ENCODE results near the gene CFAP92. TPM values are rescaled to one million over a fixed set of nuclear protein-coding genes. Genes with fewer than 3 reads are reported as not detected.
"Not testable (repeated sequence)": the region's sequence is repeated elsewhere in the genome, so short reads cannot be mapped to it uniquely, and the experiment has no call there.

CFAP92 gene
- total RNA-seq, 1 donor from 2014 or later, result 0.51 TPM

GRCh38 chr3:128936341-128936740, 57.5 kb downstream of the CFAP92 start:
- no peak for DNase-seq (ENCODE audit: low read depth in 2 of 2)

GRCh38 chr3:128935922-128936321, 58.0 kb downstream of the CFAP92 start:
- DNase-seq (ENCODE audit: low read depth in 2 of 2), result no peak

- DNase-seq (ENCODE audit: low read depth in 2 of 2), result no peak
Measured at GRCh38 chr3:128933922-128934253, 60.0 kb downstream of the CFAP92 start.

GRCh38 chr3:128933213-128933921, 60.5 kb downstream of the CFAP92 start:
- DNase-seq (ENCODE audit: low read depth in 2 of 2), result no peak

- DNase-seq (ENCODE audit: low read depth in 2 of 2), result no peak
Measured at GRCh38 chr3:128932516-128933212, 61.2 kb downstream of the CFAP92 start.

- no peak for DNase-seq (ENCODE audit: low read depth in 2 of 2)
Measured at GRCh38 chr3:128931046-128931445, 62.8 kb downstream of the CFAP92 start.

GRCh38 chr3:128929364-128929763, 64.5 kb downstream of the CFAP92 start:
- no peak for DNase-seq (ENCODE audit: low read depth in 2 of 2)

GRCh38 chr3:128923986-128924385, 69.9 kb downstream of the CFAP92 start:
- not testable (repeated sequence) for DNase-seq (ENCODE audit: low read depth in 2 of 2)

GRCh38 chr3:128923576-128923975, 70.3 kb downstream of the CFAP92 start:
- no peak for DNase-seq (ENCODE audit: low read depth in 2 of 2)

GRCh38 chr3:128922804-128923459, 70.9 kb downstream of the CFAP92 start:
- DNase-seq (ENCODE audit: low read depth in 2 of 2), result no peak

GRCh38 chr3:128919988-128920387, 73.9 kb downstream of the CFAP92 start:
- no peak for DNase-seq (ENCODE audit: low read depth in 2 of 2)

- no peak for DNase-seq (ENCODE audit: low read depth in 2 of 2)
Measured at GRCh38 chr3:128917291-128917690, 76.6 kb downstream of the CFAP92 start.

GRCh38 chr3:128914966-128915645, 78.8 kb downstream of the CFAP92 start:
- DNase-seq (ENCODE audit: low read depth in 2 of 2), result no peak

- DNase-seq (ENCODE audit: low read depth in 2 of 2), result no peak
Measured at GRCh38 chr3:128911911-128912310, 82.0 kb downstream of the CFAP92 start.

GRCh38 chr3:128910006-128910405, 83.9 kb downstream of the CFAP92 start:
- no peak for DNase-seq (ENCODE audit: low read depth in 2 of 2)

- no peak for DNase-seq (ENCODE audit: low read depth in 2 of 2)
Measured at GRCh38 chr3:128908951-128909350, 84.9 kb downstream of the CFAP92 start.

GRCh38 chr3:128907706-128908445, 86.0 kb downstream of the CFAP92 start:
- no peak for DNase-seq (ENCODE audit: low read depth in 2 of 2)

- no peak for DNase-seq (ENCODE audit: low read depth in 2 of 2)
Measured at GRCh38 chr3:128906804-128907525, 86.9 kb downstream of the CFAP92 start.

GRCh38 chr3:128906031-128906803, 87.7 kb downstream of the CFAP92 start:
- DNase-seq (ENCODE audit: low read depth in 2 of 2), result no peak

GRCh38 chr3:128903501-128903900, 90.4 kb downstream of the CFAP92 start:
- no peak for DNase-seq (ENCODE audit: low read depth in 2 of 2)

Measured in dermis microvascular lymphatic vessel endothelial cell (primary cell).